Stimulated activated CD4-positive, alpha-beta T cell treated with anti-CD3 and anti-CD28 coated beads, Interleukin-4, amount 100 ng/mL, for 1 hour (primary cell): Measurements from ENCODE around the gene LUM.

Experiments used
- DNase-seq: peaks from one replicate; pipeline ENCODE4 v3.0.0-alpha.2; 2020

Gene LUM

GRCh38 chr12:91111366-91112325 lies at the start of gene LUM:
Gene LUM (minus strand): TSS chr12:91111494. CDS start chr12:91108979, 2,515 bp downstream.
- DNase-seq = no peak

- no peak for DNase-seq
Observed at GRCh38 chr12:91161009-91161408, 49.7 kb upstream of the LUM start.

GRCh38 chr12:91155990-91156389 lies 44.7 kb upstream of the LUM start:
- no peak for DNase-seq

- DNase-seq = no peak
Observed at GRCh38 chr12:91154131-91154530, 42.8 kb upstream of the LUM start.

GRCh38 chr12:91144053-91144452 lies 32.8 kb upstream of the LUM start:
- DNase-seq = no peak

GRCh38 chr12:91143206-91143605 lies 31.9 kb upstream of the LUM start:
- DNase-seq = no peak

- DNase-seq = no peak
Observed at GRCh38 chr12:91142221-91142631, 30.9 kb upstream of the LUM start.

- DNase-seq = no peak
Observed at GRCh38 chr12:91140026-91140931, 29.0 kb upstream of the LUM start.

- DNase-seq = no peak
Observed at GRCh38 chr12:91139286-91139685, 28.0 kb upstream of the LUM start.

- DNase-seq = no peak
Observed at GRCh38 chr12:91138337-91138920, 27.1 kb upstream of the LUM start.

- DNase-seq = no peak
Observed at GRCh38 chr12:91133871-91134270, 22.6 kb upstream of the LUM start.

- no peak for DNase-seq
Observed at GRCh38 chr12:91129662-91130362, 18.5 kb upstream of the LUM start.

GRCh38 chr12:91127751-91128150 lies 16.5 kb upstream of the LUM start:
- no peak for DNase-seq

GRCh38 chr12:91127306-91127705 lies 16.0 kb upstream of the LUM start:
- no peak for DNase-seq

GRCh38 chr12:91126516-91126915 lies 15.2 kb upstream of the LUM start:
- no peak for DNase-seq

GRCh38 chr12:91123236-91123916 lies 12.1 kb upstream of the LUM start:
- DNase-seq = no peak

GRCh38 chr12:91120781-91121180 lies 9.5 kb upstream of the LUM start:
- no peak for DNase-seq

GRCh38 chr12:91119089-91119488 lies 7.8 kb upstream of the LUM start:
- no peak for DNase-seq

- DNase-seq = no peak
Observed at GRCh38 chr12:91113621-91114020, 2.3 kb upstream of the LUM start.

- no peak for DNase-seq
Observed at GRCh38 chr12:91110311-91110924, 876 bp downstream of the LUM start.

GRCh38 chr12:91109581-91110310 lies 1.5 kb downstream of the LUM start:
- no peak for DNase-seq
